HepG2 (cell line): ENCODE results near the gene GRIK4. TPM values are rescaled to one million over a fixed set of nuclear protein-coding genes. Genes with fewer than 3 reads are reported as not detected.
A peak's percentile ranks its signal among the peaks of the same experiment; 100 is the strongest.

ENCODE experiments used
- AHDC1 ChIP-seq: sonication (generic); formaldehyde crosslinking; IDR thresholded peaks from 2 replicates; pipeline ENCODE4 v1.5.1; 2020; ENCODE audit warnings: mild to moderate bottlenecking, missing genetic modification reagents, borderline replicate concordance
- CAMTA2 ChIP-seq: sonication (generic); formaldehyde crosslinking; IDR thresholded peaks from 2 replicates; pipeline ENCODE4 v1.4.0; 2020; ENCODE audit warnings: mild to moderate bottlenecking, missing genetic modification reagents, borderline replicate concordance
- CERS6 ChIP-seq: sonication (generic); formaldehyde crosslinking; IDR thresholded peaks from 2 replicates; pipeline ENCODE4 v1.5.0; 2020; ENCODE audit warnings: missing genetic modification reagents
- ELF1 ChIP-seq: sonication (generic); formaldehyde crosslinking; IDR thresholded peaks from 2 replicates; pipeline ENCODE4 v1.4.0; 2020; ENCODE audit warnings: missing genetic modification reagents
- ELK4 ChIP-seq: sonication (generic); formaldehyde crosslinking; IDR thresholded peaks from 2 replicates; pipeline ENCODE4 v1.9.0; 2021; ENCODE audit warnings: missing genetic modification reagents, borderline replicate concordance
- EP300 ChIP-seq, 3 experiments: sonication (generic) in 1 of 3; formaldehyde crosslinking in 1 of 3; IDR thresholded peaks; 2 replicates each; pipeline versions ENCODE4 v1.5.1 to v1.6.1; 2011 to 2020; ENCODE audit warnings: low read depth in 2 of 3, low read length in 2 of 3, borderline replicate concordance in 1 of 3, improper control_type of control experiment in 1 of 3, mild to moderate bottlenecking in 1 of 3, missing genetic modification reagents in 1 of 3, moderate library complexity in 1 of 3
- ISL2 ChIP-seq: sonication (generic); formaldehyde crosslinking; IDR thresholded peaks from 2 replicates; pipeline ENCODE4 v1.5.0; 2020; ENCODE audit warnings: missing genetic modification reagents
- MBNL3 ChIP-seq: fragments of 250-450 bp; sonication (Bioruptor Pico); conservative IDR thresholded peaks from 2 replicates; pipeline ENCODE4 v1.8.0; 2022; ENCODE audit warnings: mild to moderate bottlenecking, inconsistent platforms
- NPAS2 ChIP-seq: sonication (generic); formaldehyde crosslinking; IDR thresholded peaks from 2 replicates; pipeline ENCODE4 v1.8.0; 2022; ENCODE audit warnings: mild to moderate bottlenecking, missing genetic modification reagents, borderline replicate concordance
- NR2F1 ChIP-seq, 2 experiments: fragments of 450-650 bp in 1 of 2; formaldehyde crosslinking in 1 of 2; IDR thresholded peaks; 2 replicates each; pipeline versions ENCODE4 v1.5.0 to v1.6.1; 2016 to 2020; ENCODE audit warnings: mild to moderate bottlenecking in 1 of 2, missing compliant biosample characterization in 1 of 2, missing genetic modification reagents in 1 of 2, moderate library complexity in 1 of 2
- NR2F6 ChIP-seq, 2 experiments: IDR thresholded peaks; 2 replicates each; pipeline ENCODE4 v1.6.1; 2016; ENCODE audit warnings: antibody characterized with exemption in 1 of 2, mild to moderate bottlenecking in 1 of 2
- RARA ChIP-seq: IDR thresholded peaks from 2 replicates; pipeline ENCODE4 v1.6.1; 2016; ENCODE audit warnings: missing genetic modification reagents, missing compliant biosample characterization
- RBM39 ChIP-seq: fragments of 200-400 bp; formaldehyde crosslinking; IDR thresholded peaks from one replicate; pipeline ENCODE4 v1.6.1; 2018; ENCODE audit warnings: antibody characterized with exemption, mild to moderate bottlenecking, low read depth, low read length; ENCODE audit not compliant: poor library complexity, severe bottlenecking
- SALL1 ChIP-seq: sonication (generic); formaldehyde crosslinking; IDR thresholded peaks from 2 replicates; pipeline ENCODE4 v1.8.0; 2022; ENCODE audit warnings: mild to moderate bottlenecking, missing genetic modification reagents
- SIX1 ChIP-seq: sonication (generic); formaldehyde crosslinking; IDR thresholded peaks from 2 replicates; pipeline ENCODE4 v1.4.0; 2020; ENCODE audit warnings: missing genetic modification reagents, borderline replicate concordance
- SP5 ChIP-seq: IDR thresholded peaks from 2 replicates; pipeline ENCODE4 v1.6.1; 2016; ENCODE audit warnings: low read depth, borderline replicate concordance
- SRSF9 ChIP-seq: fragments of 200-400 bp; formaldehyde crosslinking; IDR thresholded peaks from 2 replicates; pipeline ENCODE4 v1.6.1; 2018; ENCODE audit warnings: borderline replicate concordance, mild to moderate bottlenecking, low read depth, low read length; ENCODE audit not compliant: insufficient read depth, poor library complexity, severe bottlenecking
- ZNF619 ChIP-seq: sonication (generic); formaldehyde crosslinking; IDR thresholded peaks from 2 replicates; pipeline ENCODE4 v1.4.0; 2020; ENCODE audit warnings: mild to moderate bottlenecking, missing genetic modification reagents
- ZNF747 ChIP-seq: sonication (generic); formaldehyde crosslinking; IDR thresholded peaks from 2 replicates; pipeline ENCODE4 v1.8.1; 2023; ENCODE audit warnings: missing genetic modification reagents, mild to moderate bottlenecking, borderline replicate concordance
- ZNF780A ChIP-seq: sonication (generic); formaldehyde crosslinking; IDR thresholded peaks from 2 replicates; pipeline ENCODE4 v1.8.0; 2022; ENCODE audit warnings: mild to moderate bottlenecking, missing genetic modification reagents, moderate library complexity
- polyA plus RNA-seq, 8 experiments: library from polyadenylated mRNA; depleted of rRNA in 3 of 8; stranded (reverse) in 7 of 8; unstranded in 1 of 8; fragments of >200 nt; fragmentation: Illumina TruSeq in 4 of 8; extraction: Trizol in 4 of 8; gene quantifications; 2 replicates each; pipeline versions ENCODE4 v1.2.1 to v1.2.3, GENCODE V29; 2011 to 2016; ENCODE audit warnings: low read depth in 4 of 8, missing spikeins in 1 of 8, mixed read lengths in 1 of 8; ENCODE audit not compliant: insufficient read depth in 1 of 8
- total RNA-seq, 5 experiments: library from RNA; depleted of rRNA; stranded (reverse); fragments of >200 nt; fragmentation: Illumina TruSeq; extraction: Trizol; gene quantifications; 2 replicates each; pipeline ENCODE4 v1.2.3, GENCODE V29; 2016; ENCODE audit warnings: low read depth in 1 of 5

The GRIK4 gene
- total and polyA plus RNA-seq, 2 of the 13 experiments (the other 11 are each of a cell fraction or from before 2014, with no cell fraction given): 0.04 to 0.07 TPM

- TF ChIP-seq AHDC1 (no peak), CAMTA2 (no peak), SRSF9 (no peak), SP5 (peak; percentile 54; the same call in 1 of the 2 replicates), NPAS2 (no peak), MBNL3 (CRISPR knock-in tag) (no peak), CERS6 (CRISPR knock-in tag) (no peak), SIX1 (no peak), RARA (CRISPR knock-in tag) (peak; percentile 82), ZNF619 (no peak), NR2F1 (CRISPR knock-in tag; IDR thresholded peaks at IDR 0.05) (0 out of 4 replicates have a peak, but pooled peaks of 1 of the 2 experiments have one; percentile 23), ELF1 (CRISPR knock-in tag) (no peak), RBM39 (peak; percentile 33), NR2F6 (IDR thresholded peaks at IDR 0.05) (0 out of 2 replicates have a peak, but pooled peaks have one; percentile 29), NR2F6 (CRISPR knock-in tag; IDR thresholded peaks at IDR 0.05) (peak; percentile 22; the same call in 1 of the 2 replicates), EP300 (IDR thresholded peaks at IDR 0.05; ENCODE audit: low read depth in 2 of 2, low read length in 2 of 2) (peak in 1 of 2 experiments; percentile 71; a peak in 1 of 4 replicates), EP300 (CRISPR knock-in tag; IDR thresholded peaks at IDR 0.05; ENCODE audit: borderline replicate concordance) (no peak; the same call in 1 of the 2 replicates), ISL2 (no peak), SALL1 (peak; percentile 52; the same call in 1 of the 2 replicates), ELK4 (CRISPR knock-in tag) (no peak), ZNF780A (CRISPR knock-in tag) (no peak), ZNF747 (no peak)
Measured at GRCh38 chr11:120532082-120532831, 20.7 kb downstream of the GRIK4 start (continued).
